NCI-H2227 (cell line): ENCODE data around the gene TEX22.
A peak's percentile ranks its signal among the peaks of the same experiment; 100 is the strongest.

Experiments
- DNase-seq: peaks from one replicate; lab custom pipeline; 2025; ENCODE audit not compliant: unreplicated experiment; lab: John Stamatoyannopoulos, UW

The TEX22 gene

GRCh38 chr14:105437723-105438500 is 39.6 kb downstream of the TEX22 start:
- DNase-seq = no peak

DNA sequence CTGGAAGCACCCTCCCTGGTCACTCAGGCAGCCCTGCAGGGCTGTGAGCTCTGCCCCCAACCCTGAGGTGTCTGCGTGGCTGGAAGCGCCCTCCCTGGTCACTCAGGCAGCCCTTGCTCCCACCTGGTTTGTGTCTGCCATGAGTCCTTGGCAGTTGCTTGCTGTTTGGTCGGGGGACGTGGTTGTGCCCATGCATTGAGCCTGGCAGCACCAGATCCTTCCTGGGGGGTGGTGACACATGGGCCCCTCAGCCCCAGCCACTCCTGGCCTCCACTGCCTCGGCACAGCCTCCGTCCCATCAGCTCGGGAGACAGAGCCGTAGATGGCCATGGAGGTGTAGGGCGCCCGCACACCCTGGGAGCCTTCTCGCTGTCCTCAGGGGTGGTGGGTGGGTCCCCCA is 40.8 kb downstream of the TEX22 start:
- no peak for DNase-seq

DNA sequence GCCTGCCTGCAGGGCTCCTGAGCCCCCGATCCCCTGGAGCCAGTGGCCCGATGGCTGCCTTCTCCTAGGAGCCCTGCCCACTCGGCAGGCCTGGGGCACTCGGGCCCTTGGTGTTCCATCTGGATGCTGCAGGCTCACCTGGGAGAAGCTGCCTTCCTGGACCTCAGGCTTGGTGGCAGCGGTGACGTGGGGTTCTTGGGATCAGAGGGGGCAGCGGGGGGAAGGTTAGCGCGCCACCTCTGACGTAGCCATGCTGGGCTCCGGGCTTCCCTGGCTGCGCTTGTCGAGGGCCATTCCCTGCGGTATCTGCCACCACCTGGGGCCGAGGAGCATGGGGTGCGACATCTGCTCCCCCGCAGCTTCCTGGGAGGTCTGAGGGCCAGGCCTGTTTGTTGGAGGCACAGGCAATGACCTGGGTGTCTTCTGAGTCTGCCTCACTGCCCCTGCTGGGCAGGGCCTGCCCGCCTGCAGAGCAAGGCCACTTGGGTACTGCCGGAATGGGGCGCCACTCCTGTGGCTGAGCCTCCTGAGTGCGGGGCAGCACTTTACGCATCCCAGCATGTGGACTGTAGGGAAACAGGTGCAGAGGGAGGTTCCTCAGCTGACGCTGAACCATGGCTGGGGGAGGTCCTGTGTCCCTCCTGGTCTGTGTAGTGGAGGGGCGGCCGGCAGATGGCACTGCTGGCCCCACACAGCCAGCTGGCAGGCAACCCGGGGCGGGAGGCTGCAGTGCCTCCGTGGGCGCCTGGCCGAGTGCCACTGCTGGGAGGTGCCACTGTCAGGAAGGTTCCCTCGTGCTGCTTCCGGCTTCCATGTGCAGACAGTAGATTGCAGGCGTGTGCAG is 41.6 kb downstream of the TEX22 start:
- no peak for DNase-seq

- no peak for DNase-seq
Observed at GRCh38 chr14:105440554-105440900, 42.2 kb downstream of the TEX22 start.

DNA sequence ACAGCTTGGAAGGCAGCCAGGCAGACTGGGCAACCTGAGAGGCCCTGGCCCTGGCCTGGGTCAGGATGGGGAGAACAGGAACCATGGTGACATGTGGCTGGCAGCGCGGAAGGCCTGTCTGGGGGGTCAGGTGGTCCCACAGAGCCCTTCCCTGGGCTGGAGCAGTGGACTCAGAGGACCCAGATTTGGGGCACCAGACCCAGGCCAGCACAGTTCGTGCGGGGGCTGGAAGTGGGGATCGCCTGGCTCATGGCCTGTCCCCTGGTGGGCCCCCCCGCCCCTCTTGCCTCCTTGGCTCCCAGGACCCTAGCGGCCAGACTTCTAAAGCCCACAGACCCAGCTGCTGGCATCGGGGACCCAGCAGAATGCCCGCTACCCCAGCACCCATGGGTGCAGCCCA is 42.7 kb downstream of the TEX22 start:
- DNase-seq = no peak

- DNase-seq = no peak
Observed at GRCh38 chr14:105442125-105442524, 43.8 kb downstream of the TEX22 start.

DNA sequence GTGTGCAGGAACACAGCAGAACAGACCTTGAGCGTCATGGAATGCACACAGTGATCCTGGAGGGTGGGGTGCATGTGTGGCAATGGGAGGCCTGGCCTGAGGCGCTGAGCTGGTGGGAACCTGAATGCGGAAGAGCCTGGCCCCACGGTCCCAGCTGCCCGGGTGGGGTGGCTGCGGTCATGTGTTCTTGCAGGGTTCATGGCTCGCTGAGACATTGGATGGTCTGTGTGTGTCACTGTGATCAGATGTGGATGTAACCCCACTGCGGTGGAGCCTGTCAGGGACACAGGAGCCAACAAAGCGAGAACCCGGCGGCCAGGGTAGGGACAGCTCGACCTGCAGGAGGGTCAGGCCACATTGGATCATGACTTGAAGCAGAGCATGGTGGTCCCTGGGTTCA is 44.5 kb downstream of the TEX22 start:
- no peak for DNase-seq

DNA sequence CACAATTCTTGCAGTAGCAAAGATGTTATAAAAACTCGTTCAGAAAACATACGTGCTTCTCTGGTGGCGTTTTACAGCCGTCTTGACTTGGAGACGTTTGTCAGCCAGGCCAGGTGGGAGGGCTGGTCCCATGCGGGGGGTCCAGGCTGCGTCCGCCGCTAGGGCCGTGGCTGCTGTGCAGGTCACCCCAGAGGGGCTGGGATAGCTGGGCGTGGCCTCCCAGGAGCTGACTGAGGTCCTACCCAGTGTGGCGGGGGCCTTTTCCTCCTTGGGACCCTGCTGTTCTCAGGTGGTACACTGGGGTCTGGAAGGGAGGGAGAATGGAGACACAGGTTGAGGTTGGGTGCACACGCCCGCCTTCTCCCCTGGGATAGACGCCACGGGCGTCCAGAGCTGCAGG is 46.5 kb downstream of the TEX22 start:
- DNase-seq = no peak

- DNase-seq = no peak
Observed at GRCh38 chr14:105445290-105445689, 47.0 kb downstream of the TEX22 start.

GRCh38 chr14:105445901-105446845 is 47.8 kb downstream of the TEX22 start:
- DNase-seq = no peak

- no peak for DNase-seq
Observed at GRCh38 chr14:105446971-105447370, 48.6 kb downstream of the TEX22 start.

DNA sequence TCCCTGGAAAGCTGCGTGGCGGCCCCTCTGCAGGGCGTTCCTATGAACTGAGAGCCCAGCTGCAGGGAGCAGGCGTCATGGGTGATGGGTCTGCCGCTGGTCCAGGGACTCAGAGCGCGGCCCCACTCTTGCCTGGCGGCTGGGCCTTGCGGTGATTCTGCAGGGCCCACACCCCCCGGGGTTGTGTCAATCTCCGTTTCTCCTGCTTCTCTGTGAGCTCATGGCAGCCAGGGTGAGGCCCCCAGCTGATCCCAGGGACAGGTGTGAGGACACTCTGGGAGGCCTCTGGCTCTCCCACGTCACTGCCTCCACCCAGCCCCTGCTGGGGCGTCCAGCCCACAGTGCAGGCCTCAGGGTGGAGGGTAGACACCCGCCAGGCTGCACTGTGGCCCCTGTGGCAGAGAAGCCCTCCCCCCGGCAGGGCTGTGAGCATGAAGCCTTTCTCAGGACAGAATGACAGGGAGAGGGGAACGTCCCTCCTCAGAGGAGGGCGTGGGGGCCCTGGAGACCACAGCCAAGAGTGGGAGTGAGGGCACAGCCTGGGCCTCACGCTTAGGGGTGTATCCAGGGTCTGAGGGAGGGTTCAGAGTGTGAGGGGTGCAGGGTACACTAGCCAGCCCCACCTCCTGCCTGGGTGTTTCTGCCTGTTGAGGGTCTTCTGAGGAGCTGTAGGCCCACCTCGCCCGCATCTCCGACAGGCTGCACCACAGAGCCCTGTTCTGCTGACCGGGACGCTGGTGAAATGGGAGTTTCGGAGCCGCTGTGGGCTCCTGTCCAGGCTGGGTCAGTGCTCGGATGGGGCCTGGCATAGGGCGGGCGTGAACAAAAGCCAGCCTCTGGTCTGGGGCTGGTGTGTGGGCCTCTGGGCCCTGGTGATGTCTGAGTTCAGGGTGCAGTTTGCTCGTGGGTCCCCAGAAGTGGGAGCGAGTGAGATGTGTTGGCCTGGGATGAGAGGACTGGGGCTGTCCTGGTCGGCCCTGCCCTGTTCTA is 49.6 kb downstream of the TEX22 start:
- no peak for DNase-seq

DNA sequence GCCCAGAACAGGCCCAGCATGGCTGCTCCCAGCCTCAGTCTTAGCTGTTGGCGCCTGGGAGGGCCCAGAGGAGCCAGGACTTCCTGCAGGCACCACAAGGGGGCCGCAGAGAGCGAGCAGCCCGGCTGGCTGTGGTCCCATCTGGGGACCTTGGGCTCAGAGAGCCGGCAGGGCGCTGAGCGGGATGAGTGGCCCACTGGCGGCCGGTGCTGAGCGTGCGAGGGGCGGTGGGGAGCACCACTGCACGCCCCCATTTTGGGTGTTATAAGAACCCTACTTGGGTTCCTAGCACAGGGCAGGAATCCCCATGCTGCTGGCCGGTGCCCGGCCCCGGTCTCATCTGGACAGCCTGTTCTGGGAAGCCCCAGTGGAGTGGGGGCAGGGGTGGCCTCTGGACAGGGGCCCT is 50.4 kb downstream of the TEX22 start:
- DNase-seq = peak; percentile 52

- DNase-seq = no peak
Observed at GRCh38 chr14:105449276-105450122, 51.2 kb downstream of the TEX22 start.

- no peak for DNase-seq
Observed at GRCh38 chr14:105450123-105450505, 51.8 kb downstream of the TEX22 start.

GRCh38 chr14:105450864-105451720 is 52.8 kb downstream of the TEX22 start:
- no peak for DNase-seq

GRCh38 chr14:105452963-105453362 is 54.6 kb downstream of the TEX22 start:
- no peak for DNase-seq

DNA sequence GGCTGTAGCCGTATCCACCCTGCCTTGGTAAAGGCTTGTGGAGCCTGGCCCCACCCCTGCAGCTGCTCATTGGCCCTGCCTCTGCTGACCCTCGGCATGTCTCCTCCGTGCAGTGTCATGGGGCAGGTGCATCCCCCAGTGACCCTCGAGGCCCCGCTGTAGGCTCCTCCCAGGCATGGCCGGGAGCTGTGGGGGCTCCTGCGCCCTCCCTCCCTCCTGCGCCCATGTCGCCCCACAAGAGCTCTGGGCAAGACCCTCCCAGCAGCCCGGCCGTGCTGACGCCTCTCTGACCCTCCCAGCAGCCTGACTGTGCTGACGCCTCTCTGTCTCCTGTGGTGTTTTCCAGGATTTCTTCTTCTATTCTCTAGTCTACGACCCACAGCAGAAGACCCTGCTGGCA is 55.5 kb downstream of the TEX22 start:
- DNase-seq = no peak
